Panc1 (cell line): ENCODE data around the gene APOB. TPM values are rescaled to one million over a fixed set of nuclear protein-coding genes. Genes with fewer than 3 reads are reported as not detected.

ENCODE experiments used
- ATAC-seq: fragments of 200-7000 bp; cut with Tn5 transposase; 2 replicates; pipeline ENCODE4 v1.9.1; 2020; ENCODE audit warnings: mild to moderate bottlenecking, moderate library complexity
- BruUV-seq: library from RNA; stranded (reverse); fragments of 400-500 nt; replicated peaks from 2 replicates; lab custom pipeline; 2021; lab: Mats Ljungman, UMichigan
- CTCF ChIA-PET: fragments of 300-600 bp; sonication (Branson Sonifier 250); formaldehyde crosslinking; loops from one replicate; lab custom pipeline; 2022; ENCODE audit warnings: antibody characterized with exemption; lab: Charles Lee
- POLR2A ChIA-PET: fragments of 300-600 bp; sonication (Branson Sonifier 250); formaldehyde crosslinking; loops from one replicate; lab custom pipeline; 2022; ENCODE audit warnings: antibody characterized with exemption; lab: Charles Lee
- DNase-seq: peaks from one replicate; pipeline ENCODE4 v3.0.0-alpha.2; 2010; ENCODE audit warnings: low read depth, low spot score
- H3K27ac ChIP-seq: 2 replicates; pipeline ENCODE4 v1.5.1; 2011; ENCODE audit warnings: mild to moderate bottlenecking, low read length, inconsistent platforms
- H3K27me3 ChIP-seq: fragments of 200-500 bp; sonication (Bioruptor generic); 2 replicates; pipeline ENCODE4 v1.6.0; 2014; ENCODE audit warnings: low read length, inconsistent platforms; ENCODE audit not compliant: control insufficient read depth, insufficient read depth
- H3K36me3 ChIP-seq: fragments of 200-500 bp; sonication (Bioruptor generic); 2 replicates; pipeline ENCODE4 v1.5.1; 2014; ENCODE audit warnings: inconsistent platforms, mild to moderate bottlenecking, low read length, moderate library complexity; ENCODE audit not compliant: control insufficient read depth, insufficient read depth
- H3K4me1 ChIP-seq: 2 replicates; pipeline ENCODE4 v1.5.1; 2011; ENCODE audit warnings: inconsistent platforms, mild to moderate bottlenecking, low read length, moderate library complexity; ENCODE audit not compliant: control insufficient read depth, insufficient read depth
- H3K4me3 ChIP-seq, 2 experiments: 2 replicates each; pipeline ENCODE4 v1.5.1; 2011 to 2012; ENCODE audit warnings: low read depth in 2 of 2, low read length in 2 of 2, mild to moderate bottlenecking in 2 of 2, inconsistent platforms in 1 of 2, moderate library complexity in 1 of 2
- H3K9me3 ChIP-seq: fragments of 200-500 bp; sonication (Bioruptor generic); 2 replicates; pipeline ENCODE4 v1.5.1; 2014; ENCODE audit warnings: low read depth, mild to moderate bottlenecking, inconsistent platforms, low read length, moderate library complexity; ENCODE audit not compliant: control insufficient read depth, insufficient read depth
- CTCF ChIP-seq: fragments of 450-650 bp; IDR thresholded peaks from 2 replicates; pipeline ENCODE4 v1.5.1; 2017; ENCODE audit warnings: mild to moderate bottlenecking
- POLR2AphosphoS5 ChIP-seq: IDR thresholded peaks from 2 replicates; pipeline ENCODE4 v1.6.1; 2012; ENCODE audit warnings: mild to moderate bottlenecking, low read depth, low read length, moderate library complexity
- REST ChIP-seq, 2 experiments: IDR thresholded peaks; 2 replicates each; pipeline ENCODE4 v1.6.1; 2011 to 2012; ENCODE audit warnings: low read depth in 2 of 2, control low read depth in 1 of 2, low read length in 1 of 2, mild to moderate bottlenecking in 1 of 2, moderate library complexity in 1 of 2; ENCODE audit not compliant: insufficient read depth in 1 of 2
- SIN3A ChIP-seq: IDR thresholded peaks from 2 replicates; pipeline ENCODE4 v1.6.1; 2012; ENCODE audit warnings: low read depth, mild to moderate bottlenecking, low read length, moderate library complexity, borderline replicate concordance; ENCODE audit not compliant: insufficient read depth
- TCF7L2 ChIP-seq: IDR thresholded peaks from 2 replicates; pipeline ENCODE4 v1.6.1; 2011; ENCODE audit warnings: mild to moderate bottlenecking, low read depth, low read length, inconsistent platforms
- in situ Hi-C: cut with HindIII; loops from 2 replicates; pipeline ENCODE4 v1.10.0; 2016; ENCODE audit warnings: low sequenced_read_pairs, low pct_unique_long_range_greater_than_20kb
- intact Hi-C: fragments of 100-400 bp; cut with micrococcal nuclease; formaldehyde crosslinking; loops from one replicate; pipeline ENCODE4 v1.10.0; 2022; ENCODE audit not compliant: unreplicated experiment
- total RNA-seq: library from RNA; stranded (reverse); gene quantifications from one replicate; pipeline ENCODE4 v1.2.1, GENCODE V29; 2021; ENCODE audit not compliant: unreplicated experiment

The APOB gene
- total RNA-seq, 1 experiment from 2014 or later: 1.2 TPM

- intact Hi-C loops (no loop called here), in situ Hi-C loops (no loop called here)
- Histone ChIP-seq H3K27ac (no peak overlapping the region), H3K27me3 (peaks cover 5% of the 10 kb centered on the region), H3K36me3 (no peaks in the 10 kb centered on the region), H3K4me3 (no peak overlapping the region), H3K9me3 (no peaks in the 10 kb centered on the region), H3K4me1 (no peaks in the 10 kb centered on the region)
- no TSS peak for BruUV-seq
- TF ChIP-seq CTCF: no peak
- TF ChIP-seq SIN3A: no peak
- TF ChIP-seq POLR2AphosphoS5: no peak
- TF ChIP-seq TCF7L2: no peak
- no peak for TF ChIP-seq REST (IDR thresholded peaks at IDR 0.05; ENCODE audit: insufficient read depth in 1 of 2, low read depth in 2 of 2, low read length in 1 of 2)
- POLR2A ChIA-PET: interaction anchor here (0.6 kb wide), 1 partner anchor 13 kb away, joined by 3 read pairs; no protein-coding TSS in a partner anchor
- no peak for ATAC-seq
- CTCF ChIA-PET: interaction anchor here (0.6 kb wide), 2 partner anchors 46 to 399 kb away, joined by 3 to 4 read pairs; no protein-coding TSS in a partner anchor
- no peak for DNase-seq
Observed at GRCh38 chr2:21041462-21041861, 2.4 kb downstream of the APOB start.

GRCh38 chr2:21040468-21041377, 3.1 kb downstream of the APOB start:
- H3K27ac ChIP-seq: no peak overlapping the region
- H3K4me3 ChIP-seq: no peak overlapping the region
- BruUV-seq: no TSS peak
- DNase-seq (no peak), ATAC-seq (no peak)
- ChIA-PET CTCF (interaction anchor here (0.6 kb wide), 1 partner anchor 47 kb away, joined by 4 read pairs; no protein-coding TSS in a partner anchor), POLR2A (interaction anchor here (0.6 kb wide), 1 partner anchor 12 kb away, joined by 3 read pairs; no protein-coding TSS in a partner anchor)
- in situ Hi-C loops (no loop called here), intact Hi-C loops (no loop called here)
- H3K4me1 ChIP-seq: no peaks in the 10 kb centered on the region
- H3K36me3 ChIP-seq: no peaks in the 10 kb centered on the region
- TF ChIP-seq REST (IDR thresholded peaks at IDR 0.05; ENCODE audit: insufficient read depth in 1 of 2, low read depth in 2 of 2, low read length in 1 of 2): no peak
- no peak for TF ChIP-seq CTCF
- no peak for TF ChIP-seq TCF7L2
- no peak for TF ChIP-seq SIN3A
- TF ChIP-seq POLR2AphosphoS5: no peak
- H3K27me3 ChIP-seq: peaks cover 5% of the 10 kb centered on the region
- H3K9me3 ChIP-seq: no peaks in the 10 kb centered on the region
